DND-41 (cell line): ENCODE data around the gene OSCP1.

Experiments used
- ATAC-seq: fragments of 200-7000 bp; cut with Tn5 transposase; 3 replicates; pipeline ENCODE4 v1.9.1; 2021; ENCODE audit warnings: low read depth; ENCODE audit not compliant: insufficient read depth
- DNase-seq: peaks from one replicate; pipeline ENCODE4 v3.0.0-alpha.2; 2020
- H2AFZ ChIP-seq: 2 replicates; pipeline ENCODE4 v1.6.0; 2012; ENCODE audit warnings: low read depth, low read length
- H3K27ac ChIP-seq: 2 replicates; pipeline ENCODE4 v1.5.1; 2012; ENCODE audit warnings: low read length, inconsistent platforms
- H3K27me3 ChIP-seq: fragments of 200-600 bp; sonication (generic); 2 replicates; pipeline ENCODE4 v1.6.0; 2012; ENCODE audit warnings: low read length, mild to moderate bottlenecking, inconsistent platforms; ENCODE audit not compliant: insufficient read depth, poor library complexity
- H3K36me3 ChIP-seq: 2 replicates; pipeline ENCODE4 v1.5.1; 2012; ENCODE audit warnings: low read length, inconsistent platforms; ENCODE audit not compliant: insufficient read depth
- H3K4me1 ChIP-seq: 2 replicates; pipeline ENCODE4 v1.5.1; 2012; ENCODE audit warnings: mild to moderate bottlenecking, low read length; ENCODE audit not compliant: insufficient read depth
- H3K4me2 ChIP-seq: 2 replicates; pipeline ENCODE4 v1.6.0; 2012; ENCODE audit warnings: mild to moderate bottlenecking, moderate library complexity, low read length, inconsistent platforms; ENCODE audit not compliant: insufficient read depth
- H3K4me3 ChIP-seq, 2 experiments: fragments of 200-600 bp in 1 of 2; shearing (Covaris generic) in 1 of 2; 2 replicates each; pipeline ENCODE4 v1.5.1; 2012 to 2016; ENCODE audit warnings: inconsistent platforms in 2 of 2, low read length in 2 of 2, mild to moderate bottlenecking in 2 of 2, low read depth in 1 of 2, moderate library complexity in 1 of 2
- H3K79me2 ChIP-seq: 2 replicates; pipeline ENCODE4 v1.6.0; 2012; ENCODE audit warnings: low read length, inconsistent platforms; ENCODE audit not compliant: insufficient read depth
- H3K9ac ChIP-seq: 2 replicates; pipeline ENCODE4 v1.6.0; 2012; ENCODE audit warnings: low read depth, mild to moderate bottlenecking, inconsistent platforms, low read length, moderate library complexity
- H3K9me3 ChIP-seq: 2 replicates; pipeline ENCODE4 v1.5.1; 2012; ENCODE audit warnings: low read length, moderate library complexity, mild to moderate bottlenecking, inconsistent platforms; ENCODE audit not compliant: insufficient read depth, severe bottlenecking
- H4K20me1 ChIP-seq: 2 replicates; pipeline ENCODE4 v1.6.0; 2012; ENCODE audit warnings: low read length; ENCODE audit not compliant: insufficient read depth
- CTCF ChIP-seq: IDR thresholded peaks from 2 replicates; pipeline ENCODE4 v1.5.1; 2012; ENCODE audit warnings: borderline replicate concordance, low read length, moderate library complexity, mild to moderate bottlenecking; ENCODE audit not compliant: poor library complexity, severe bottlenecking; ENCODE audit errors: extremely low read depth
- EZH2 ChIP-seq: IDR thresholded peaks from 3 replicates; pipeline ENCODE4 v1.6.1; 2012; ENCODE audit warnings: borderline replicate concordance, low read depth, mild to moderate bottlenecking, moderate library complexity, low read length, inconsistent platforms; ENCODE audit not compliant: severe bottlenecking

The OSCP1 gene

DNA sequence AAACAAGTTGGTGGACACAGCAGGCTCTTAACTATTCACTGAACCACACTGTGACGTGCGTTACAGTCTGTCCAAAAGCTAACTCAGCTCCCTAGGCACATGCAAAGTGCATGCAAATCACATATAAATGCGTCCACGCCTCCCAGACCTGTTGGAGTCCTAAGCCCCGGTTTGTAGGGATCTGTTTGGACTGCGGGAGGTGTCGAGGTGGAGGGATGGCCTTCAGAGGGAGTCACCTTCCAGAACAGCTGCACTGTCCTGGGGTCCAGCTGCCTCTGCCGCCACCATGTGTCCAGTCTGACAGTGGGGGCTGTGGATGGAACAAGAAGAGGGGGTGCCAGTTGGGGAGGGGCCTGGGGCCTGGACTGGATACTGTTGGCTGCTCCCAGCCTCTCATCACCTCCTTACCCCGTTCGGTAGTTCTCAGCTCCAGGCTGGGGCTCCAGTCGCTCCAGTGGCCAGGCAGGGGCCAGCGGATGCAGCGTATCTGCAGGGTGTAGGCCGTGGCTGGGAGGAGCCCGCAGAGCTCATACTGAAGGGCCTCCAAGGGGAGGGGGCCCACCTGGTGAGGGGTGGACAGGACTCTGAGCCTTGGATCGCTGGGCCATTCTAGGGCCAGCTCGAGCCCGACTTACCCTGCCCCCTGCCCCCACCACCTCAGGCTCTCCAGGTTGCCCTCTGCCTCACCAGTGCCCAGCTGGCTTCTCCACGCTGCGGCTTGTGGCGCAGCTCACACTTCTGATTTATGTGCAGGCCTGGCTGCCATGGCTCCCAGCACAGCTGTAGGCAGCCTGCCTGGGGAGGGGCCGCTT, 21.8 kb upstream of the OSCP1 start:
- Histone ChIP-seq H4K20me1 (no peaks in the 10 kb centered on the region; the same call in 1 of the 2 replicates), H3K27me3 (no peaks in the 10 kb centered on the region), H3K36me3 (no peaks in the 10 kb centered on the region), H3K4me2 (no peak overlapping the region), H3K79me2 (no peaks in the 10 kb centered on the region), H3K4me1 (no peaks in the 10 kb centered on the region), H3K4me3 (no peak overlapping the region), H3K9me3 (no peaks in the 10 kb centered on the region), H2AFZ (no peak overlapping the region), H3K27ac (no peak overlapping the region), H3K9ac (no peak overlapping the region)
- TF ChIP-seq CTCF: no peak
- no peak for TF ChIP-seq EZH2
- DNase-seq (no peak), ATAC-seq (no peak)

GRCh38 chr1:36469163-36469562, 18.9 kb upstream of the OSCP1 start:
- Histone ChIP-seq H3K9ac (no peak overlapping the region), H3K27ac (no peak overlapping the region), H4K20me1 (no peaks in the 10 kb centered on the region; the same call in 1 of the 2 replicates), H2AFZ (no peak overlapping the region), H3K27me3 (no peaks in the 10 kb centered on the region), H3K79me2 (0 out of 2 replicates have a peak, but pooled peaks cover 2% of the 10 kb centered on the region), H3K36me3 (no peaks in the 10 kb centered on the region), H3K9me3 (no peaks in the 10 kb centered on the region), H3K4me3 (no peak overlapping the region), H3K4me2 (no peak overlapping the region), H3K4me1 (peaks cover 14% of the 10 kb centered on the region)
- TF ChIP-seq EZH2 (no peak), CTCF (no peak)
- DNase-seq: no peak
- no peak for ATAC-seq

- Histone ChIP-seq H2AFZ (no peak overlapping the region), H3K79me2 (peaks cover 14% of the 10 kb centered on the region), H3K27ac (no peak overlapping the region), H4K20me1 (no peaks in the 10 kb centered on the region), H3K36me3 (peaks cover 4% of the 10 kb centered on the region; the same call in 1 of the 2 replicates), H3K4me2 (no peak overlapping the region), H3K9ac (no peak overlapping the region), H3K4me3 (no peak overlapping the region), H3K9me3 (no peaks in the 10 kb centered on the region), H3K4me1 (peaks cover 21% of the 10 kb centered on the region), H3K27me3 (no peaks in the 10 kb centered on the region)
- TF ChIP-seq CTCF (no peak), EZH2 (no peak)
- DNase-seq (no peak), ATAC-seq (no peak)
Measured at GRCh38 chr1:36467700-36468455, 17.6 kb upstream of the OSCP1 start.
